Heart left ventricle (tissue), 16 donors: Measurements from ENCODE around the gene P4HA3. TPM values are rescaled to one million over a fixed set of nuclear protein-coding genes. Genes with fewer than 3 reads are reported as not detected.

Source experiments
- ATAC-seq, 4 donors: fragments of 200-7000 bp; cut with Tn5 transposase; one replicate each; pipeline ENCODE4 v1.9.1; 2020 to 2022; ENCODE audit warnings: moderate library complexity in 4 of 4, mild to moderate bottlenecking in 3 of 4, moderate number of reproducible peaks in 1 of 4
- DNase-seq, 5 donors: peaks; one replicate each; pipeline ENCODE4 v3.0.0-alpha.2; 2020
- H3K27ac ChIP-seq, 12 donors: fragments of 200-600 bp; sonication (generic) in 4 of 12; one replicate each; pipeline versions ENCODE4 v1.5.0 to v1.8.0; 2016 to 2022; ENCODE audit warnings: mild to moderate bottlenecking in 2 of 12
- H3K27me3 ChIP-seq, 9 donors: fragments of 200-600 bp; sonication (generic) in 2 of 9; one replicate each; pipeline versions ENCODE4 v1.5.1 to v1.8.0; 2016 to 2022; ENCODE audit warnings: mild to moderate bottlenecking in 3 of 9
- H3K36me3 ChIP-seq, 9 donors: fragments of 200-600 bp; sonication (generic) in 2 of 9; one replicate each; pipeline versions ENCODE4 v1.5.0 to v1.8.0; 2018 to 2022; ENCODE audit warnings: mild to moderate bottlenecking in 2 of 9
- H3K4me1 ChIP-seq, 12 donors: fragments of 200-600 bp; sonication (generic) in 4 of 12; one replicate each; pipeline versions ENCODE4 v1.5.0 to v1.8.0; 2016 to 2022; ENCODE audit warnings: mild to moderate bottlenecking in 3 of 12
- H3K4me3 ChIP-seq, 12 donors: fragments of 200-600 bp; sonication (generic) in 4 of 12; one replicate each; pipeline versions ENCODE4 v1.5.0 to v1.8.0; 2017 to 2022; ENCODE audit warnings: mild to moderate bottlenecking in 9 of 12, moderate library complexity in 4 of 12
- H3K9me3 ChIP-seq, 12 donors: fragments of 200-600 bp; sonication (generic) in 4 of 12; one replicate each; pipeline versions ENCODE4 v1.5.0 to v1.8.0; 2016 to 2022; ENCODE audit warnings: mild to moderate bottlenecking in 1 of 12
- CTCF ChIP-seq, 12 donors: fragments of 200-600 bp; sonication (generic) in 4 of 12; IDR thresholded peaks; one replicate each; pipeline versions ENCODE4 v1.5.0 to v1.8.0; 2018 to 2022; ENCODE audit warnings: antibody characterized with exemption in 12 of 12, mild to moderate bottlenecking in 5 of 12
- POLR2A ChIP-seq, 2 donors: fragments of 450-650 bp; IDR thresholded peaks; one replicate each; pipeline ENCODE4 v1.6.1; 2017; ENCODE audit warnings: antibody characterized with exemption in 2 of 2, mild to moderate bottlenecking in 2 of 2, moderate library complexity in 2 of 2
- WGBS, 4 donors: extraction: QIAGEN DNeasy Blood & Tissue Kit in 2 of 4; methylation state at CpG; one replicate each; pipeline versions ENCODE4 v1.1.5 to v1.1.7; 2013 to 2018; 5-methylcytosine and 5-hydroxymethylcytosine counted together
- intact Hi-C, 10 donors: fragments of 100-400 bp; cut with DNase I; formaldehyde crosslinking; loops; one replicate each; pipeline versions ENCODE4 v1.11.1 to v1.14.2; 2022
- polyA plus RNA-seq, 2 donors: library from polyadenylated mRNA; stranded (reverse); fragments of 200-250 nt; gene quantifications; one replicate each; pipeline ENCODE4 v1.2.3, GENCODE V29; 2013
- total RNA-seq, 9 donors: library from RNA; depleted of rRNA in 2 of 9; stranded (reverse); fragments of >200 nt in 2 of 9; fragmentation: NEBNext Ultra II Directional in 3 of 9; extraction: Animal tissue kit (Norgen Biotek cat#: 25700) in 3 of 9; gene quantifications; one replicate each; pipeline versions ENCODE4 v1.1.0 to v1.2.4, GENCODE V29; 2016 to 2023
- donor health status: ischemic (EF 13 %, LVEDD 7.1; RV severe dilation, severe dysfunction).
- donor health status: healthy with polysubstance abuse.
- donor health status: DM: no; HTN: yes; CAD: no.
- donor health status: DM: no; HTN: no; CAD: no.
- donor health status: ischemic (EF 25% LVEDD 6.9; RV normal size, moderate dysfunction).
- donor health status: ischemic (EF 25% LVEDD 5.7; RV mildly dilated, moderate dysfunction).
- donor health status: healthy.
- donor health status: DM: yes; HTN: yes; CAD: no.
- donor health status: ischemic (EF 35%, LVEDD 5.7; RV mildly dilated, moderate dysfunction).
- donor health status: nonischemic (EF 11% LVEDD 7.7; RV severe dilation, severe dysfunction).
- donor health status: DM: yes; HTN: yes; CAD: no.
- donor health status: PGD.
- donor health status: ischemic (EF 29% LVEDD 5.4; RV normal size, mild dysfunction).
- donor health status: nonischemic (EF 23%, LVEDD 6.1; RV moderate dilation, normal function).

The P4HA3 gene
- total and polyA plus RNA-seq, 11 donors, result 0.15 to 1.2 (median 0.54) TPM; not detected in 4

GRCh38 chr11:74306435-74307175 lies 4.8 kb downstream of the P4HA3 start:
- H3K9me3 ChIP-seq, result no peaks in the 10 kb centered on the region
- no peak overlapping the region for H3K27ac ChIP-seq
- no peak for DNase-seq
- intact Hi-C loops, result no loop called here
- 71 to 79% (median 72%) methylated on average over 8 of the region's 8 CpGs for WGBS, 4 donors
- H3K27me3 ChIP-seq, result peaks cover 0 to 10% (median 0%) of the 10 kb centered on the region in 9 donors
- no peaks in the 10 kb centered on the region for H3K36me3 ChIP-seq
- H3K4me3 ChIP-seq, result no peak overlapping the region
- no peak for ATAC-seq
- TF ChIP-seq POLR2A (IDR thresholded peaks at IDR 0.05), result no peak
- TF ChIP-seq CTCF (IDR thresholded peaks at IDR 0.05), result no peak
- peaks cover 0 to 15% (median 4%) of the 10 kb centered on the region in 12 donors for H3K4me1 ChIP-seq

- intact Hi-C loops, result no loop called here
- TF ChIP-seq CTCF (IDR thresholded peaks at IDR 0.05) (no peak), POLR2A (IDR thresholded peaks at IDR 0.05) (no peak)
- H3K4me1 ChIP-seq, result no peaks in the 10 kb centered on the region
- no peak for DNase-seq
- no peaks in the 10 kb centered on the region for H3K9me3 ChIP-seq
- 63 to 79% (median 75%) methylated on average over 3 of the region's 3 CpGs for WGBS, 4 donors
- ATAC-seq, result no peak
- H3K36me3 ChIP-seq, result no peaks in the 10 kb centered on the region
- no peaks in the 10 kb centered on the region for H3K27me3 ChIP-seq
- no peak overlapping the region for H3K27ac ChIP-seq
- H3K4me3 ChIP-seq, result no peak overlapping the region
These were observed 12.4 kb downstream of the P4HA3 start for GRCh38 chr11:74299015-74299414.

- Histone ChIP-seq H3K27me3 (no peaks in the 10 kb centered on the region), H3K27ac (no peak overlapping the region), H3K4me3 (no peak overlapping the region), H3K9me3 (no peaks in the 10 kb centered on the region), H3K36me3 (no peaks in the 10 kb centered on the region), H3K4me1 (no peaks in the 10 kb centered on the region)
- no peak for TF ChIP-seq CTCF (IDR thresholded peaks at IDR 0.05)
- no peak for ATAC-seq
- 91 to 97% (median 94%) methylated on average over 1 of the region's 1 CpG for WGBS, 4 donors
- intact Hi-C loops, result no loop called here
- no peak for DNase-seq
These were observed 14.0 kb downstream of the P4HA3 start for GRCh38 chr11:74297484-74297883.

GRCh38 chr11:74288911-74289310 lies 22.5 kb downstream of the P4HA3 start:
- no peak for TF ChIP-seq POLR2A (IDR thresholded peaks at IDR 0.05)
- TF ChIP-seq CTCF (IDR thresholded peaks at IDR 0.05), result no peak
- H3K9me3 ChIP-seq, result no peaks in the 10 kb centered on the region
- WGBS, 4 donors, result 34 to 54% (median 46%) methylated on average over 4 of the region's 4 CpGs
- ATAC-seq, result peak in 1 of 4 donors; percentile 14
- DNase-seq, result no peak
- H3K27me3 ChIP-seq, result no peaks in the 10 kb centered on the region
- intact Hi-C loops, result no loop called here
- no peaks in the 10 kb centered on the region for H3K36me3 ChIP-seq
- H3K4me3 ChIP-seq, result no peak overlapping the region
- H3K27ac ChIP-seq, result no peak overlapping the region
- H3K4me1 ChIP-seq, result peaks cover 0 to 4% (median 0%) of the 10 kb centered on the region in 12 donors
